Spleen (tissue), 7 donors: Measurements from ENCODE around the gene CBX1.
"Not testable (repeated sequence)": the region's sequence is repeated elsewhere in the genome, so short reads cannot be mapped to it uniquely, and the experiment has no call there.

Experiments
- POLR2A ChIP-seq, 3 donors: fragments of 450-650 bp; IDR thresholded peaks; one replicate each; pipeline ENCODE4 v1.5.1; 2017; ENCODE audit warnings: antibody characterized with exemption in 3 of 3, mild to moderate bottlenecking in 1 of 3
- POLR2AphosphoS5 ChIP-seq, 3 donors: sonication (generic); formaldehyde crosslinking; IDR thresholded peaks; one replicate each; pipeline ENCODE4 v1.5.1; 2017; ENCODE audit warnings: antibody characterized with exemption in 3 of 3
- TF ChIP-seq, protein P1 (sequence below), 11 experiments: fragments of 200-600 bp in 7 of 11; fragments of 450-650 bp in 4 of 11; sonication (generic) in 4 of 11; IDR thresholded peaks in 8 of 11; conservative IDR thresholded peaks in 3 of 11; 1 replicate in 7 of 11; 2 replicates in 4 of 11; pipeline versions ENCODE4 v1.4.0 to v1.8.0; 2016 to 2021; ENCODE audit warnings: antibody characterized with exemption in 11 of 11, inconsistent platforms in 4 of 11, mild to moderate bottlenecking in 1 of 11
- donor health status: DM: no; HTN: no; CAD: no; lungs with moderate emphysema.
- donor health status: DM: no; HTN: no; CAD: no.
- donor health status: DM: no; HTN: no; CAD: no.

DNA sequence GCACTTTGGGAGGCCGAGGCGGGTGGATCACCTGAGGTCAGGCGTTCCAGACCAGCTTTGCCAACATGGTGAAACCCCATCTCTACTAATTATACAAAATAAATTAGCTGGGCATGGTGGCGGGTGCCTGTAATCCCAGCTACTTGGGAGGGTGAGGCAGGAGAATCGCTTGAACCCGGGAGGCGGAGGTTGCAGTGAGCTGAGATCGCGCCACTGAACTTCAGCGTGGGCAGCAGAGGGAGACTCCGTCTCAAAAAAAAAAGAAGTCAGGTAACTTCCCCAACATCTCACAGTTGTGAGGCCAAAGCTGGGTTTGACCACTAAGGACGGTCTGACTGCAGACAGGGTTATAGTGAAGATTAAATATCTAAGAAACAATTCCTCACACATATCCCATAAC lies 66.5 kb downstream of the CBX1 start:
- TF ChIP-seq, protein P1, sequence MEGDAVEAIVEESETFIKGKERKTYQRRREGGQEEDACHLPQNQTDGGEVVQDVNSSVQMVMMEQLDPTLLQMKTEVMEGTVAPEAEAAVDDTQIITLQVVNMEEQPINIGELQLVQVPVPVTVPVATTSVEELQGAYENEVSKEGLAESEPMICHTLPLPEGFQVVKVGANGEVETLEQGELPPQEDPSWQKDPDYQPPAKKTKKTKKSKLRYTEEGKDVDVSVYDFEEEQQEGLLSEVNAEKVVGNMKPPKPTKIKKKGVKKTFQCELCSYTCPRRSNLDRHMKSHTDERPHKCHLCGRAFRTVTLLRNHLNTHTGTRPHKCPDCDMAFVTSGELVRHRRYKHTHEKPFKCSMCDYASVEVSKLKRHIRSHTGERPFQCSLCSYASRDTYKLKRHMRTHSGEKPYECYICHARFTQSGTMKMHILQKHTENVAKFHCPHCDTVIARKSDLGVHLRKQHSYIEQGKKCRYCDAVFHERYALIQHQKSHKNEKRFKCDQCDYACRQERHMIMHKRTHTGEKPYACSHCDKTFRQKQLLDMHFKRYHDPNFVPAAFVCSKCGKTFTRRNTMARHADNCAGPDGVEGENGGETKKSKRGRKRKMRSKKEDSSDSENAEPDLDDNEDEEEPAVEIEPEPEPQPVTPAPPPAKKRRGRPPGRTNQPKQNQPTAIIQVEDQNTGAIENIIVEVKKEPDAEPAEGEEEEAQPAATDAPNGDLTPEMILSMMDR (IDR thresholded peaks at IDR 0.05 in 8 of 11, conservative IDR thresholded peaks at IDR 0.05 in 3 of 11): not testable (repeated sequence)
- TF ChIP-seq POLR2A, POLR2AphosphoS5 (IDR thresholded peaks at IDR 0.05): not testable (repeated sequence)
